K562 (cell line): Measurements from ENCODE around the gene ARHGAP4. TPM values are rescaled to one million over a fixed set of nuclear protein-coding genes. Genes with fewer than 3 reads are reported as not detected.

Experiments
- ATAC-seq: fragments of 200-7000 bp; cut with Tn5 transposase; 3 replicates; pipeline ENCODE4 v1.9.1; 2020; ENCODE audit warnings: moderate library complexity
- BruUV-seq: library from RNA; stranded (reverse); fragments of 400-500 nt; replicated peaks from 2 replicates; lab custom pipeline; 2021; lab: Mats Ljungman, UMichigan
- CTCF ChIA-PET: fragments of 300-600 bp; formaldehyde crosslinking; extraction: SDS; loops from one replicate; lab custom pipeline; 2021; ENCODE audit warnings: low intra/inter-chr PET ratio; lab: Yijun Ruan, JAX
- POLR2A ChIA-PET: fragments of 300-600, 350-650 bp; sonication (Branson Sonifier 250); formaldehyde crosslinking; extraction: SDS; loops from one replicate; lab custom pipeline; 2021; ENCODE audit warnings: antibody characterized with exemption, inconsistent platforms; lab: Yijun Ruan, JAX
- DNase-seq, 4 experiments: peaks; one replicate each; pipeline versions ENCODE4 v3.0.0 to v3.0.0-alpha.2; 2011 to 2018; ENCODE audit warnings: low spot score in 3 of 4, mixed read lengths in 3 of 4; ENCODE audit errors: extremely low read depth in 1 of 4
- FAIRE-seq: peaks from 2 replicates; lab custom pipeline; 2011; peaks lifted over from hg19 to GRCh38; lab: Jason Lieb, UNC
- H2AFZ ChIP-seq: 2 replicates; pipeline ENCODE4 v1.6.0; 2011; ENCODE audit warnings: low read depth, low read length, control low read depth, inconsistent platforms
- H3K27ac ChIP-seq: fragments of 200-600 bp; 3 replicates; pipeline ENCODE4 v1.8.0; 2011; ENCODE audit warnings: low read depth, mild to moderate bottlenecking, control low read depth, inconsistent platforms, low read length, moderate library complexity, mixed read lengths; ENCODE audit errors: extremely low read depth
- H3K27me3 ChIP-seq, 2 experiments: fragments of 300-600 bp in 1 of 2; 2 replicates in 1 of 2; 3 replicates in 1 of 2; pipeline versions ENCODE4 v1.6.0 to v1.8.0; 2011; ENCODE audit warnings: inconsistent platforms in 2 of 2, low read length in 2 of 2, mild to moderate bottlenecking in 1 of 2, mixed read lengths in 1 of 2, moderate library complexity in 1 of 2; ENCODE audit not compliant: control insufficient read depth in 2 of 2, insufficient read depth in 2 of 2
- H3K36me3 ChIP-seq: fragments of 300-600 bp; 3 replicates; pipeline ENCODE4 v1.8.0; 2011; ENCODE audit warnings: mild to moderate bottlenecking, low read length, inconsistent platforms; ENCODE audit not compliant: control insufficient read depth, insufficient read depth
- H3K4me1 ChIP-seq, 2 experiments: fragments of 200-600 bp in 1 of 2; replicated peaks in 1 of 2; 2 replicates in 1 of 2; 3 replicates in 1 of 2; pipeline versions ENCODE4 v1.5.1 to v1.8.0; 2011; ENCODE audit warnings: inconsistent platforms in 2 of 2, low read length in 2 of 2, mild to moderate bottlenecking in 1 of 2, mixed read lengths in 1 of 2, moderate library complexity in 1 of 2; ENCODE audit not compliant: control insufficient read depth in 2 of 2, insufficient read depth in 2 of 2
- H3K4me2 ChIP-seq: 2 replicates; pipeline ENCODE4 v1.6.1; 2011; ENCODE audit warnings: low read length, control low read depth, inconsistent platforms, mixed read lengths; ENCODE audit not compliant: insufficient read depth
- H3K4me3 ChIP-seq: fragments of 200-600 bp; sonication (generic), shearing (Covaris generic); 2 replicates; pipeline ENCODE4 v1.5.1; 2016; ENCODE audit warnings: control low read depth, inconsistent platforms
- H3K79me2 ChIP-seq: fragments of 200-600 bp; 3 replicates; pipeline ENCODE4 v1.8.0; 2011; ENCODE audit warnings: low read length, inconsistent platforms; ENCODE audit not compliant: control insufficient read depth, insufficient read depth
- H3K9ac ChIP-seq, 2 experiments: 2 replicates each; pipeline versions ENCODE4 v1.6.0 to v1.6.1; 2011; ENCODE audit warnings: low read depth in 2 of 2, low read length in 2 of 2, control low read depth in 1 of 2, inconsistent platforms in 1 of 2, mild to moderate bottlenecking in 1 of 2, mixed read lengths in 1 of 2; ENCODE audit not compliant: insufficient read depth in 1 of 2
- H3K9me1 ChIP-seq: one replicate; pipeline ENCODE4 v1.6.0; 2011; ENCODE audit warnings: inconsistent platforms, mild to moderate bottlenecking, low read length, moderate library complexity; ENCODE audit not compliant: control insufficient read depth, insufficient read depth
- H3K9me3 ChIP-seq: replicated peaks from 2 replicates; pipeline ENCODE4 v1.5.1; 2011; ENCODE audit warnings: low read depth, low read length, inconsistent platforms; ENCODE audit not compliant: control insufficient read depth, insufficient read depth
- H4K20me1 ChIP-seq: replicated peaks from 2 replicates; pipeline ENCODE4 v1.6.1; 2011; ENCODE audit warnings: low read length, inconsistent platforms, mixed read lengths; ENCODE audit not compliant: control insufficient read depth, insufficient read depth
- ARNT ChIP-seq, 2 experiments: fragments of 450-650 bp; IDR thresholded peaks; 2 replicates each; pipeline ENCODE4 v1.6.1; 2016; ENCODE audit warnings: mild to moderate bottlenecking in 1 of 2
- ATF6 ChIP-seq: sonication (generic); formaldehyde crosslinking; IDR thresholded peaks from 2 replicates; pipeline ENCODE4 v1.4.0; 2020; ENCODE audit warnings: mild to moderate bottlenecking, missing genetic modification reagents
- CTCF ChIP-seq, 3 experiments: IDR thresholded peaks in 2 of 3; conservative IDR thresholded peaks in 1 of 3; 2 replicates each; pipeline ENCODE4 v1.5.1; 2011 to 2012; ENCODE audit warnings: low read length in 3 of 3, mild to moderate bottlenecking in 3 of 3, control low read depth in 2 of 3, improper control_type of control experiment in 1 of 3, inconsistent platforms in 1 of 3, low read depth in 1 of 3, mixed read lengths in 1 of 3, moderate library complexity in 1 of 3; ENCODE audit not compliant: insufficient read depth in 2 of 3
- MEF2A ChIP-seq: IDR thresholded peaks from 2 replicates; pipeline ENCODE4 v1.6.1; 2011; ENCODE audit warnings: low read depth, mild to moderate bottlenecking, low read length, moderate library complexity; ENCODE audit not compliant: control insufficient read depth
- RBM22 ChIP-seq: fragments of 200-400 bp; formaldehyde crosslinking; IDR thresholded peaks from 2 replicates; pipeline ENCODE4 v1.6.1; 2018; ENCODE audit warnings: low read length, low read depth; ENCODE audit not compliant: poor library complexity, severe bottlenecking
- SRSF1 ChIP-seq: fragments of 200-400 bp; formaldehyde crosslinking; IDR thresholded peaks from 2 replicates; pipeline ENCODE4 v1.6.1; 2017; ENCODE audit warnings: mild to moderate bottlenecking, low read depth, low read length, moderate library complexity
- ZC3H8 ChIP-seq: fragments of 450-650 bp; IDR thresholded peaks from 2 replicates; pipeline ENCODE4 v1.6.1; 2017
- ZFP30 ChIP-seq: fragments of 250-450 bp; sonication (Bioruptor Pico); IDR thresholded peaks from 2 replicates; pipeline ENCODE4 v1.8.0; 2022; ENCODE audit warnings: moderate library complexity, mild to moderate bottlenecking, inconsistent platforms, borderline replicate concordance
- ZNF140 ChIP-seq: fragments of 250-450 bp; sonication (Bioruptor Pico); IDR thresholded peaks from 2 replicates; pipeline ENCODE4 v1.8.0; 2021; ENCODE audit warnings: moderate library complexity, mild to moderate bottlenecking, inconsistent platforms
- ZNF143 ChIP-seq: sonication (generic); formaldehyde crosslinking; IDR thresholded peaks from 2 replicates; pipeline ENCODE4 v1.9.0; 2022; ENCODE audit warnings: mild to moderate bottlenecking, missing genetic modification reagents
- ZNF407 ChIP-seq: fragments of 450-650 bp; IDR thresholded peaks from 2 replicates; pipeline ENCODE4 v1.6.1; 2016; ENCODE audit warnings: low read depth
- WGBS: fragments of 100-300 bp; shearing (Covaris generic); methylation state at CpG from one replicate; pipeline ENCODE4 v1.1.6; 2016; ENCODE audit warnings: low coverage, mixed read lengths; ENCODE audit not compliant: insufficient coverage; ENCODE audit errors: missing lambda C conversion rate; 5-methylcytosine and 5-hydroxymethylcytosine counted together
- in situ Hi-C: fragments of 300-500 bp; cut with MboI; formaldehyde crosslinking; loops from 4 replicates; pipeline ENCODE4 v1.15.0; 2018; ENCODE audit warnings: inconsistent platforms, mixed read lengths
- intact Hi-C: fragments of 100-400 bp; cut with micrococcal nuclease; formaldehyde crosslinking; loops from 2 replicates; pipeline ENCODE4 v1.14.2; 2022
- polyA plus RNA-seq, 8 experiments: library from polyadenylated mRNA; depleted of rRNA in 4 of 8; stranded (reverse) in 5 of 8; unstranded in 3 of 8; fragments of >200 nt; fragmentation: Nextera tagmentation in 2 of 8; fragmentation: Illumina TruSeq in 1 of 8; extraction: Ambion mirVana in 2 of 8; extraction: Trizol in 1 of 8; gene quantifications; 2 replicates each; pipeline versions ENCODE4 v1.2.1 to v1.2.3, GENCODE V29; 2011 to 2014; ENCODE audit warnings: inconsistent platforms in 1 of 8, missing spikeins in 1 of 8
- total RNA-seq, 7 experiments: library from RNA; depleted of rRNA in 6 of 7; stranded (reverse); fragments of >200 nt in 6 of 7; fragmentation: Illumina TruSeq in 2 of 7; extraction: Trizol in 2 of 7; gene quantifications; 2 replicates each; pipeline versions ENCODE4 v1.2.1 to v1.2.3, GENCODE V29; 2011 to 2021; ENCODE audit warnings: low replicate concordance in 1 of 7

The ARHGAP4 gene
- total and polyA plus RNA-seq, 9 of the 15 experiments (the other 6 are each of a cell fraction or from before 2014, with no cell fraction given), result 0.30 to 81.8 (median 13.5) TPM

- Histone ChIP-seq H3K27me3 (no peaks in the 10 kb centered on the region), H3K9me1 (peaks cover 5% of the 10 kb centered on the region), H3K79me2 (peaks cover 63% of the 10 kb centered on the region), H4K20me1 (peaks cover 40% of the 10 kb centered on the region), H3K4me1 (peaks cover 24 to 35% of the 10 kb centered on the region in 2 experiments), H3K9me3 (no peaks in the 10 kb centered on the region), H3K36me3 (peaks cover 97% of the 10 kb centered on the region; the same call in 2 of the 3 replicates), H2AFZ (no peak overlapping the region), H3K27ac (no peak overlapping the region), H3K4me3 (no peak overlapping the region), H3K9ac (no peak overlapping the region; a peak in 1 of 4 replicates), H3K4me2 (no peak overlapping the region)
- POLR2A ChIA-PET, result interaction anchor here (0.7 to 1.3 kb wide), 2 partner anchors 14 to 88 kb away, joined by 3 read pairs; no protein-coding TSS in a partner anchor
- WGBS, result 96% methylated on average over 9 of the region's 12 CpGs
- BruUV-seq, result no TSS peak
- ATAC-seq (no peak), FAIRE-seq (no peak), DNase-seq (no peak)
- intact Hi-C loops, result no loop called here
- CTCF ChIA-PET, result no interaction called here
- in situ Hi-C loops, result no loop called here
- TF ChIP-seq SRSF1, result no peak
- TF ChIP-seq ARNT (IDR thresholded peaks at IDR 0.05), result no peak
- TF ChIP-seq ZC3H8, result no peak
- no peak for TF ChIP-seq MEF2A
- TF ChIP-seq RBM22, result no peak
- TF ChIP-seq ZNF143, result no peak
- TF ChIP-seq ZFP30, result no peak
- no peak for TF ChIP-seq ZNF140
- TF ChIP-seq ZNF407, result no peak
- no peak for TF ChIP-seq ATF6 (CRISPR knock-in tag)
- TF ChIP-seq CTCF (IDR thresholded peaks at IDR 0.05 in 2 of 3, conservative IDR thresholded peaks at IDR 0.05 in 1 of 3; ENCODE audit: insufficient read depth in 2 of 3, low read depth in 1 of 3, low read length in 3 of 3), result no peak
These were observed 37.5 kb upstream of the ARHGAP4 start for GRCh38 chrX:153963546-153963945.
